ENCODE measurements around the gene SERAC1. TPM values are rescaled to one million over a fixed set of nuclear protein-coding genes. Genes with fewer than 3 reads are reported as not detected.

Gene SERAC1
- total and polyA plus RNA-seq, 4 donors = 2.0 to 4.4 (median 2.3) TPM

GRCh38 chr6:158063736-158064135 lies 104.3 kb downstream of the SERAC1 start:
- Histone ChIP-seq H3K27me3 (ENCODE audit: control insufficient read depth in 4 of 4, insufficient read depth in 4 of 4, low read length in 3 of 4) (no peaks in the 10 kb centered on the region), H3K4me1 (ENCODE audit: control insufficient read depth in 4 of 4, insufficient read depth in 4 of 4, low read length in 3 of 4) (peaks cover 0 to 1% (median 0%) of the 10 kb centered on the region in 4 donors), H3K27ac (ENCODE audit: low read depth in 1 of 2, low read length in 2 of 2) (no peak overlapping the region), H3K36me3 (ENCODE audit: control insufficient read depth in 4 of 4, insufficient read depth in 3 of 4, low read depth in 1 of 4, low read length in 3 of 4) (peaks cover 0 to 33% (median 9%) of the 10 kb centered on the region in 4 donors), H3K9me3 (ENCODE audit: control insufficient read depth in 4 of 4, low read length in 3 of 4) (no peaks in the 10 kb centered on the region), H3K4me3 (ENCODE audit: low read depth in 1 of 3, low read length in 3 of 3) (no peak overlapping the region), H3K9ac (ENCODE audit: low read depth in 1 of 2, low read length in 2 of 2) (no peak overlapping the region)
- no peak for DNase-seq (ENCODE audit: low spot score)
- no peak for TF ChIP-seq ZBTB33 (IDR thresholded peaks at IDR 0.05)
- TF ChIP-seq NR2F2 (IDR thresholded peaks at IDR 0.05) = no peak
- 97% methylated on average over 11 of the region's 11 CpGs for WGBS

GRCh38 chr6:158061709-158062461 lies 106.2 kb downstream of the SERAC1 start:
- Histone ChIP-seq H3K9ac (ENCODE audit: low read depth in 1 of 2, low read length in 2 of 2) (no peak overlapping the region), H3K27me3 (ENCODE audit: control insufficient read depth in 4 of 4, insufficient read depth in 4 of 4, low read length in 3 of 4) (no peaks in the 10 kb centered on the region), H3K4me3 (ENCODE audit: low read depth in 1 of 3, low read length in 3 of 3) (no peak overlapping the region), H3K4me1 (ENCODE audit: control insufficient read depth in 4 of 4, insufficient read depth in 4 of 4, low read length in 3 of 4) (peaks cover 0 to 1% (median 0%) of the 10 kb centered on the region in 4 donors), H3K36me3 (ENCODE audit: control insufficient read depth in 4 of 4, insufficient read depth in 3 of 4, low read depth in 1 of 4, low read length in 3 of 4) (peaks cover 0 to 29% (median 8%) of the 10 kb centered on the region in 4 donors), H3K27ac (ENCODE audit: low read depth in 1 of 2, low read length in 2 of 2) (no peak overlapping the region), H3K9me3 (ENCODE audit: control insufficient read depth in 4 of 4, low read length in 3 of 4) (no peaks in the 10 kb centered on the region)
- 94% methylated on average over 29 of the region's 29 CpGs for WGBS
- TF ChIP-seq HNF4A (conservative IDR thresholded peaks at IDR 0.05) = no peak
- TF ChIP-seq TAF1 (conservative IDR thresholded peaks at IDR 0.05) = no peak
- TF ChIP-seq GABPA (IDR thresholded peaks at IDR 0.05 in 1 of 2, conservative IDR thresholded peaks at IDR 0.05 in 1 of 2) = no peak
- no peak for TF ChIP-seq YY1 (IDR thresholded peaks at IDR 0.05)
- no peak for DNase-seq (ENCODE audit: low spot score)

- peaks cover 0 to 1% (median 0%) of the 10 kb centered on the region in 4 donors for H3K4me1 ChIP-seq (ENCODE audit: control insufficient read depth in 4 of 4, insufficient read depth in 4 of 4, low read length in 3 of 4)
- no peak overlapping the region for H3K9ac ChIP-seq (ENCODE audit: low read depth in 1 of 2, low read length in 2 of 2)
- H3K4me3 ChIP-seq (ENCODE audit: low read depth in 1 of 3, low read length in 3 of 3) = no peak overlapping the region
- H3K9me3 ChIP-seq (ENCODE audit: control insufficient read depth in 4 of 4, low read length in 3 of 4) = no peaks in the 10 kb centered on the region
- WGBS = 93% methylated on average over 5 of the region's 5 CpGs
- peak overlapping the region in 1 of 2 donors; percentile 30 for H3K27ac ChIP-seq (ENCODE audit: low read depth in 1 of 2, low read length in 2 of 2)
- DNase-seq (ENCODE audit: low spot score) = no peak
- no peak for TF ChIP-seq RAD21 (IDR thresholded peaks at IDR 0.05)
- TF ChIP-seq GABPA (IDR thresholded peaks at IDR 0.05 in 1 of 2, conservative IDR thresholded peaks at IDR 0.05 in 1 of 2) = no peak
- no peak for TF ChIP-seq JUND (IDR thresholded peaks at IDR 0.05)
- no peak for TF ChIP-seq FOXA2 (IDR thresholded peaks at IDR 0.05)
- no peaks in the 10 kb centered on the region for H3K27me3 ChIP-seq (ENCODE audit: control insufficient read depth in 4 of 4, insufficient read depth in 4 of 4, low read length in 3 of 4)
- H3K36me3 ChIP-seq (ENCODE audit: control insufficient read depth in 4 of 4, insufficient read depth in 3 of 4, low read depth in 1 of 4, low read length in 3 of 4) = peaks cover 0 to 24% (median 9%) of the 10 kb centered on the region in 4 donors
Measured at GRCh38 chr6:158061361-158061708, 106.7 kb downstream of the SERAC1 start.
